ENCODE data around the gene MPPED1. TPM values are rescaled to one million over a fixed set of nuclear protein-coding genes. Genes with fewer than 3 reads are reported as not detected.

Gene MPPED1
- total and polyA plus RNA-seq, 2 of the 13 experiments (the other 11 are each of a cell fraction or from before 2014, with no cell fraction given) = 0.77 TPM; not detected in 1

GRCh38 chr22:43377896-43378704, 33.7 kb upstream of the MPPED1 start (continued):
- TF ChIP-seq POGK (CRISPR knock-in tag; conservative IDR thresholded peaks at IDR 0.05) (peak; percentile 65; the same call in 1 of the 2 replicates), HMGXB4 (CRISPR knock-in tag; IDR thresholded peaks at IDR 0.05; ENCODE audit: borderline replicate concordance in 1 of 2, low read depth in 1 of 2) (no peak), ZGPAT (CRISPR knock-in tag; IDR thresholded peaks at IDR 0.05) (0 out of 2 replicates have a peak, but pooled peaks have one; percentile 33), CREBL2 (CRISPR knock-in tag; IDR thresholded peaks at IDR 0.05; ENCODE audit: borderline replicate concordance) (no peak), ZFP37 (CRISPR knock-in tag; IDR thresholded peaks at IDR 0.05; ENCODE audit: borderline replicate concordance) (no peak), XRCC5 (optimal IDR thresholded peaks at IDR 0.05; ENCODE audit: low read length) (no peak), ZNF709 (CRISPR knock-in tag; IDR thresholded peaks at IDR 0.05) (0 out of 2 replicates have a peak, but pooled peaks have one; percentile 24), SAFB2 (CRISPR knock-in tag; IDR thresholded peaks at IDR 0.05; ENCODE audit: borderline replicate concordance, low read depth) (no peak), GATAD2A (CRISPR knock-in tag; IDR thresholded peaks at IDR 0.05) (peak; percentile 81), PCBP2 (optimal IDR thresholded peaks at IDR 0.05; ENCODE audit: low read depth, low read length, poor library complexity, severe bottlenecking) (no peak), LCORL (IDR thresholded peaks at IDR 0.05) (peak; percentile 83), LCORL (CRISPR knock-in tag; IDR thresholded peaks at IDR 0.05) (no peak), ZNF747 (CRISPR knock-in tag; IDR thresholded peaks at IDR 0.05; ENCODE audit: borderline replicate concordance) (peak; percentile 70; the same call in 1 of the 2 replicates), HNF4G (IDR thresholded peaks at IDR 0.05; ENCODE audit: borderline replicate concordance, low read depth, low read length) (peak; percentile 67), HNF4G (CRISPR knock-in tag; IDR thresholded peaks at IDR 0.05; ENCODE audit: borderline replicate concordance, low read depth) (peak; percentile 75; the same call in 1 of the 2 replicates), ZNF484 (CRISPR knock-in tag; IDR thresholded peaks at IDR 0.05; ENCODE audit: borderline replicate concordance, low read depth) (no peak), MTA1 (CRISPR knock-in tag; IDR thresholded peaks at IDR 0.05; ENCODE audit: borderline replicate concordance) (peak; percentile 47; the same call in 1 of the 2 replicates), USF2 (IDR thresholded peaks at IDR 0.05; ENCODE audit: low read depth, low read length) (peak; percentile 73), USF2 (CRISPR knock-in tag; IDR thresholded peaks at IDR 0.05; ENCODE audit: borderline replicate concordance) (peak; percentile 88; the same call in 1 of the 2 replicates), HMG20B (CRISPR knock-in tag; conservative IDR thresholded peaks at IDR 0.05) (peak; percentile 34; the same call in 1 of the 2 replicates), ZNF232 (CRISPR knock-in tag; IDR thresholded peaks at IDR 0.05; ENCODE audit: borderline replicate concordance) (no peak)
